A673 (cell line): ENCODE data around the gene EXOC2. TPM values are rescaled to one million over a fixed set of nuclear protein-coding genes. Genes with fewer than 3 reads are reported as not detected.

Experiments used
- BruUV-seq: library from RNA; stranded (reverse); fragments of 400-500 nt; replicated peaks from 2 replicates; lab custom pipeline; 2021; lab: Mats Ljungman, UMichigan
- CTCF ChIA-PET: fragments of 300-600 bp; sonication (Branson Sonifier 250); formaldehyde crosslinking; loops from one replicate; lab custom pipeline; 2022; ENCODE audit warnings: antibody characterized with exemption; lab: Charles Lee
- POLR2A ChIA-PET: fragments of 300-600 bp; sonication (Branson Sonifier 250); formaldehyde crosslinking; loops from one replicate; lab custom pipeline; 2022; ENCODE audit warnings: antibody characterized with exemption; ENCODE audit not compliant: low non-redundant PET; lab: Charles Lee
- DNase-seq: peaks from one replicate; pipeline ENCODE4 v3.0.0-alpha.2; 2015; ENCODE audit warnings: low spot score
- H3K27ac ChIP-seq: fragments of 200-600 bp; sonication (generic); 2 replicates; pipeline ENCODE4 v1.5.1; 2016; ENCODE audit warnings: mixed run types, low read depth, mild to moderate bottlenecking, mixed read lengths, antibody characterized with exemption, low read length; ENCODE audit not compliant: poor library complexity, severe bottlenecking
- H3K27me3 ChIP-seq: fragments of 200-600 bp; sonication (generic); replicated peaks from 2 replicates; pipeline ENCODE4 v1.6.1; 2017; ENCODE audit warnings: mixed run types, low read depth, mild to moderate bottlenecking, mixed read lengths, antibody characterized with exemption, low read length; ENCODE audit not compliant: insufficient read depth, poor library complexity
- H3K36me3 ChIP-seq: fragments of 200-600 bp; sonication (generic); 2 replicates; pipeline ENCODE4 v1.6.1; 2016; ENCODE audit warnings: mixed run types, mild to moderate bottlenecking, mixed read lengths, antibody characterized with exemption, low read length; ENCODE audit not compliant: insufficient read depth, poor library complexity, severe bottlenecking
- H3K4me1 ChIP-seq: fragments of 200-600 bp; sonication (generic); 2 replicates; pipeline ENCODE4 v1.6.1; 2017; ENCODE audit warnings: mixed run types, mild to moderate bottlenecking, mixed read lengths, antibody characterized with exemption, low read length; ENCODE audit not compliant: insufficient read depth, poor library complexity, severe bottlenecking
- H3K4me3 ChIP-seq: fragments of 200-600 bp; sonication (generic); 2 replicates; pipeline ENCODE4 v1.5.1; 2016; ENCODE audit warnings: low read depth, mixed run types, mild to moderate bottlenecking, mixed read lengths, low read length; ENCODE audit not compliant: poor library complexity, severe bottlenecking
- H3K9me3 ChIP-seq: fragments of 200-600 bp; sonication (generic); 2 replicates; pipeline ENCODE4 v1.6.1; 2016; ENCODE audit warnings: mixed run types, low read depth, mild to moderate bottlenecking, mixed read lengths, antibody characterized with exemption, low read length; ENCODE audit not compliant: poor library complexity, severe bottlenecking
- EZH2 ChIP-seq: fragments of 200-600 bp; sonication (generic); IDR thresholded peaks from 2 replicates; pipeline ENCODE4 v1.6.1; 2017; ENCODE audit warnings: borderline replicate concordance, low read depth, mild to moderate bottlenecking, mixed read lengths, antibody characterized with exemption, low read length; ENCODE audit not compliant: poor library complexity, severe bottlenecking
- intact Hi-C: fragments of 100-400 bp; cut with micrococcal nuclease; formaldehyde crosslinking; loops from one replicate; pipeline ENCODE4 v1.10.0; 2022; ENCODE audit not compliant: unreplicated experiment
- total RNA-seq: library from RNA; stranded (reverse); gene quantifications from 2 replicates; pipeline ENCODE4 v1.2.3, GENCODE V29; 2021
- TF ChIP-seq, protein P1 (sequence below): fragments of 300-800, 200-600 bp; sonication (generic); conservative IDR thresholded peaks from 2 replicates; pipeline ENCODE4 v1.5.1; 2017; ENCODE audit warnings: low read depth, mild to moderate bottlenecking, antibody characterized with exemption, low read length, moderate library complexity, mixed read lengths

The EXOC2 gene
- total RNA-seq, 1 experiment from 2014 or later, result 22.4 TPM

DNA sequence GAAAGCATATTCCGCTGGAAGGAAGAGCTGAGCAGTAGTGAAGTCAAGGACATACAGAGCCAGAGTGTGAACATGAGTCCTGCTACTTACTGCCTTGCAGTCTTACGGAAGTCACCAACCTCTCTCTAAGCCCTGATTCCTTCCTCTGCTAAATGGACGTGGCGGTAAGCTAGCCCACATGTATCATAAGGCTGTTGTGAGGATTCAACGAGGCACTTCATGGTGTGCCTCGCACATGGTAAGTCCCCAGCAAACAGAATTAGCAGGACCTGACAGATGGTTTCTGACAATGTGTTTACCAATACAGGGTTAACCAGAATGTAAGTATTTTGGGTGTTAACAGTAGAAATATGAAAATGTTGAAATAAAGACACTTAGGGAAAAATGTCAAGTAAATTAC lies 208.2 kb downstream of the EXOC2 start:
- Histone ChIP-seq H3K4me1 (no peaks in the 10 kb centered on the region), H3K4me3 (no peak overlapping the region), H3K27ac (no peak overlapping the region), H3K9me3 (no peaks in the 10 kb centered on the region), H3K36me3 (no peaks in the 10 kb centered on the region), H3K27me3 (no peaks in the 10 kb centered on the region)
- DNase-seq, result no peak
- no peak for TF ChIP-seq EZH2
- TF ChIP-seq, protein P1, sequence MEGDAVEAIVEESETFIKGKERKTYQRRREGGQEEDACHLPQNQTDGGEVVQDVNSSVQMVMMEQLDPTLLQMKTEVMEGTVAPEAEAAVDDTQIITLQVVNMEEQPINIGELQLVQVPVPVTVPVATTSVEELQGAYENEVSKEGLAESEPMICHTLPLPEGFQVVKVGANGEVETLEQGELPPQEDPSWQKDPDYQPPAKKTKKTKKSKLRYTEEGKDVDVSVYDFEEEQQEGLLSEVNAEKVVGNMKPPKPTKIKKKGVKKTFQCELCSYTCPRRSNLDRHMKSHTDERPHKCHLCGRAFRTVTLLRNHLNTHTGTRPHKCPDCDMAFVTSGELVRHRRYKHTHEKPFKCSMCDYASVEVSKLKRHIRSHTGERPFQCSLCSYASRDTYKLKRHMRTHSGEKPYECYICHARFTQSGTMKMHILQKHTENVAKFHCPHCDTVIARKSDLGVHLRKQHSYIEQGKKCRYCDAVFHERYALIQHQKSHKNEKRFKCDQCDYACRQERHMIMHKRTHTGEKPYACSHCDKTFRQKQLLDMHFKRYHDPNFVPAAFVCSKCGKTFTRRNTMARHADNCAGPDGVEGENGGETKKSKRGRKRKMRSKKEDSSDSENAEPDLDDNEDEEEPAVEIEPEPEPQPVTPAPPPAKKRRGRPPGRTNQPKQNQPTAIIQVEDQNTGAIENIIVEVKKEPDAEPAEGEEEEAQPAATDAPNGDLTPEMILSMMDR, result no peak
- CTCF ChIA-PET, result no interaction called here
- no TSS peak for BruUV-seq
- POLR2A ChIA-PET, result no interaction called here
- intact Hi-C loops, result no loop called here

DNA sequence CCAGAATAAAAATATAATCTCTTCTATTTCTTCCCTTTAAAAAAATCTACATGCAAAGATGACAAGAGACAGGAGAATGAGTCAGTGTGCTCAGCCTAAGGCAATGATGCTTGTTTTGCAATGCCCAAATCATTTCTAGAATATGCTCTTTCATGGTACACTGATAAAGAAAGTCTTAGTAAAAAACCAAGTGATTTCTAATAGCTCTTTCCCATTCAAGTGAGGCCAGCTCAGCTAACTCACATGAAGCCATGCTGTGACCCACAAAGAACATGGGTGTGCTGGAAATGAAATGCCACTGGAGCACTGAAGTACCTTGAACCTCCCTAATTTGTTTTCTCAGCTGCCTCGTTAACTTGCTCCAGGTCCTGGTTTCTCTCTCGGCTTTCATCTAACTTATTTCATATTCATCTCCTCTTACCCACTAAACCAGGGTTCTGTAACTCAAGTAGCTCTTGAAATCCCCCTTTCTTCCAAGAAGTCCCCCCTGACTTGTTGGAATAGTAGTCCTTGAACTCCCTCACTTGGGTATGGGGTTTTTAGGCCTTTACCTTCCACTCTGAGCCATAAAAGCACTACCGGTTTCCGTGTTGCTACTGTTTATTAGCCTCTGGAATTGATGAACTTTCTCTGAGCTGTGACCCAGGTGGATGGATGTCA lies 208.7 kb downstream of the EXOC2 start:
- no peak for DNase-seq
- Histone ChIP-seq H3K27me3 (no peaks in the 10 kb centered on the region), H3K36me3 (no peaks in the 10 kb centered on the region), H3K4me1 (no peaks in the 10 kb centered on the region), H3K4me3 (no peak overlapping the region), H3K27ac (no peak overlapping the region), H3K9me3 (no peaks in the 10 kb centered on the region)
- no TSS peak for BruUV-seq
- intact Hi-C loops, result no loop called here
- ChIA-PET POLR2A (no interaction called here), CTCF (no interaction called here)
- TF ChIP-seq, protein P1, result no peak
- TF ChIP-seq EZH2, result no peak

DNA sequence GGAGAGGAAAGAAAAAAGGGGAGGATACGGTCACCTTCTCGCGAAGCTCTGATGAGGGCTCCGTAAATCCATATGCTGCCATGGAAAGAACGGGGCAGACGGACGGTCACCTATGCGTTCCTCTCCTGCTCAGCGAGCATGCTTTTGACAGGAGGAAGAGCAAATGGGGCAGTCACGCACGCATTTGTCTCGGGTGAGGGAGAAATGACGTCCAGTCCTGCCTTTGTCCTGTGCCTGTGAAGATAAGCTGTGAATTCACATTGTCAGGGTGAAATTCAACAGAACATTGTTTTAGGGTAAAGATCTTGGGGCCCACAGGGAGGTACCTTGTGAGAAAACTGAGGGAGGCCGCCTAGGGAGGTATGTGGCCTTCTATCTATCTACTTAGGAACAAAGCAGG lies 217.6 kb downstream of the EXOC2 start:
- ChIA-PET CTCF (no interaction called here), POLR2A (no interaction called here)
- TF ChIP-seq, protein P1, result no peak
- TF ChIP-seq EZH2, result no peak

More for the DNA sequence above, 217.6 kb downstream of the EXOC2 start:
- Histone ChIP-seq H3K9me3 (no peaks in the 10 kb centered on the region), H3K4me3 (no peak overlapping the region), H3K27me3 (no peaks in the 10 kb centered on the region), H3K4me1 (no peaks in the 10 kb centered on the region), H3K36me3 (no peaks in the 10 kb centered on the region), H3K27ac (no peak overlapping the region)
- no TSS peak for BruUV-seq
- no peak for DNase-seq
- intact Hi-C loops, result no loop called here
